Activated CD8-positive, alpha-beta T cell treated with anti-CD3 and anti-CD28 coated beads for 36 hours (primary cell): ENCODE measurements around the gene ADGRV1. TPM values are rescaled to one million over a fixed set of nuclear protein-coding genes. Genes with fewer than 3 reads are reported as not detected.

Experiments used
- ATAC-seq: fragments of 200-7000 bp; cut with Tn5 transposase; one replicate; pipeline ENCODE4 v1.10.0; 2021; ENCODE audit warnings: mild to moderate bottlenecking, moderate library complexity
- CTCF ChIA-PET: fragments of 350-600 bp; sonication (Branson Sonifier 250); formaldehyde crosslinking; loops from one replicate; lab custom pipeline; 2021; ENCODE audit warnings: antibody characterized with exemption; lab: Charles Lee
- POLR2A ChIA-PET: fragments of 350-600 bp; sonication (Branson Sonifier 250); formaldehyde crosslinking; loops from one replicate; lab custom pipeline; 2021; ENCODE audit warnings: antibody characterized with exemption; lab: Charles Lee
- DNase-seq: peaks from one replicate; pipeline ENCODE4 v3.0.0-alpha.2; 2020
- H3K27ac Mint-ChIP-seq: one replicate; pipeline ENCODE4 v1.8.0; 2021; ENCODE audit warnings: mild to moderate bottlenecking, mixed read lengths
- H3K27me3 Mint-ChIP-seq: one replicate; pipeline ENCODE4 v1.8.0; 2021; ENCODE audit warnings: mixed read lengths
- H3K36me3 Mint-ChIP-seq: one replicate; pipeline ENCODE4 v1.8.0; 2021; ENCODE audit warnings: low read depth, mixed read lengths
- H3K4me1 Mint-ChIP-seq: one replicate; pipeline ENCODE4 v1.8.0; 2021; ENCODE audit warnings: low read depth, mixed read lengths
- H3K4me3 Mint-ChIP-seq: one replicate; pipeline ENCODE4 v1.8.0; 2021; ENCODE audit warnings: mild to moderate bottlenecking, moderate library complexity, mixed read lengths
- H3K9me3 Mint-ChIP-seq: one replicate; pipeline ENCODE4 v1.8.0; 2021; ENCODE audit warnings: mixed read lengths
- CTCF ChIP-seq: fragments of 200-600 bp; IDR thresholded peaks from one replicate; pipeline ENCODE4 v1.8.0; 2022; ENCODE audit warnings: antibody characterized with exemption, mild to moderate bottlenecking
- intact Hi-C: fragments of 100-400 bp; cut with micrococcal nuclease; formaldehyde crosslinking; loops from one replicate; pipeline ENCODE4 v1.10.0; 2022
- total RNA-seq, 2 experiments: library from RNA; stranded (reverse); gene quantifications; one replicate each; pipeline ENCODE4 v1.2.3, GENCODE V29; 2021

The ADGRV1 gene
- total RNA-seq, 2 experiments from 2014 or later = 0.18 TPM; not detected in 1

- H3K9me3 Mint-ChIP-seq = peaks cover 5% of the 10 kb centered on the region
- no peaks in the 10 kb centered on the region for H3K27me3 Mint-ChIP-seq
- DNase-seq = peak; percentile 70
- H3K4me3 Mint-ChIP-seq = no peak overlapping the region
- ATAC-seq = peak; percentile 99
- CTCF ChIA-PET = interaction anchor here (0.7 to 3.7 kb wide), 8 partner anchors 80 to 318 kb away, joined by 3 to 21 read pairs (median 3); no protein-coding TSS in a partner anchor
- no peaks in the 10 kb centered on the region for H3K36me3 Mint-ChIP-seq
- intact Hi-C loops = loop anchor here (2.0 to 10.0 kb wide), 3 partner anchors 121 to 313 kb away; no protein-coding TSS in a partner anchor
- H3K27ac Mint-ChIP-seq = no peak overlapping the region
- POLR2A ChIA-PET = no interaction called here
- H3K4me1 Mint-ChIP-seq = no peaks in the 10 kb centered on the region
- peak; percentile 63 for TF ChIP-seq CTCF
Measured at GRCh38 chr5:91101600-91102379, 543.2 kb downstream of the ADGRV1 start.

DNA sequence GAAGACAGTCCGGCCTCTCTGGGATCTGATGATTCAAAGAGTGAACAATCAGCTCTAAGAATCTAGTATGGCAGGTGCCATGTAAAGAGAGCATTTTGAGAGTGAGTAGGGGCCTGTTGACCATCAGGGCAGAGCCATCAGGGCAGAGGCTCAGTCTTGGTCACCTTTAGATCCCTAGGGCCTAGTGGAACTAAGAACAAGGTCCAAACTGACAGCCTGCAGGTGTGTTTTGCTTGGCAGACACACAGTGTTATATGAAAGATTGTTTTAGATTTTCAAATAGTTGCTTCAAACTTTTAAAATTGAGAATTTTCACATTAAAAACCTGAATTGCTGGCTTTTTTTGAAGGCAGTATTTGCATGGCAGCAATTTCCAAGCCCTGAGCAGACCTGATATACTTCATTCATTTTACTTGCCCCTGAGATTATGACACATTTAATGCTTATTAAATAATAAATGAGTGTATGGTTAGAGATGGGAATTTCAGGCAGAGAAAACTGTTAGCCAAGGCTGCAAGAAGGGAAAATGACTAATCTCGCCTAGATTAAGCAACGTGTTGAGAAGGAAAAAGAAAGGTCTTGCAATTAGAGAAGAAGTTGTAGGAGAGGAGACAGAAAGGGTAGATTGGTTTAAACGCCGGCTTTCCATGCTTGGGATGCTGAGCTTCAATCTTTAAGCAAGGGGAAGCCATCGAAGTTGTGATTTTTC lies 544.9 kb downstream of the ADGRV1 start:
- TF ChIP-seq CTCF = no peak
- H3K9me3 Mint-ChIP-seq = peaks cover 5% of the 10 kb centered on the region

GRCh38 chr5:91104062-91104448 lies 545.5 kb downstream of the ADGRV1 start:
- ATAC-seq (no peak), DNase-seq (no peak)
- TF ChIP-seq CTCF = no peak
- Mint-ChIP-seq H3K27ac (no peak overlapping the region), H3K36me3 (no peaks in the 10 kb centered on the region), H3K9me3 (peaks cover 5% of the 10 kb centered on the region), H3K4me1 (no peaks in the 10 kb centered on the region), H3K4me3 (no peak overlapping the region), H3K27me3 (no peaks in the 10 kb centered on the region)
- intact Hi-C loops = loop anchor here (5.0 to 10.0 kb wide), 2 partner anchors 118 to 311 kb away; no protein-coding TSS in a partner anchor
- POLR2A ChIA-PET = no interaction called here
- CTCF ChIA-PET = interaction anchor here (1.0 to 3.7 kb wide), 4 partner anchors 172 to 316 kb away, joined by 3 to 21 read pairs (median 12); no protein-coding TSS in a partner anchor

More for the DNA sequence above, 544.9 kb downstream of the ADGRV1 start:
- Mint-ChIP-seq H3K27ac (no peak overlapping the region), H3K4me3 (no peak overlapping the region), H3K36me3 (no peaks in the 10 kb centered on the region), H3K4me1 (no peaks in the 10 kb centered on the region), H3K27me3 (no peaks in the 10 kb centered on the region)
- ATAC-seq (no peak), DNase-seq (no peak)
- ChIA-PET POLR2A (no interaction called here), CTCF (interaction anchor here (1.0 to 3.7 kb wide), 8 partner anchors 17 to 316 kb away, joined by 3 to 21 read pairs (median 3); no protein-coding TSS in a partner anchor)
- intact Hi-C loops = loop anchor here (5.0 to 10.0 kb wide), 2 partner anchors 119 to 311 kb away; no protein-coding TSS in a partner anchor

DNA sequence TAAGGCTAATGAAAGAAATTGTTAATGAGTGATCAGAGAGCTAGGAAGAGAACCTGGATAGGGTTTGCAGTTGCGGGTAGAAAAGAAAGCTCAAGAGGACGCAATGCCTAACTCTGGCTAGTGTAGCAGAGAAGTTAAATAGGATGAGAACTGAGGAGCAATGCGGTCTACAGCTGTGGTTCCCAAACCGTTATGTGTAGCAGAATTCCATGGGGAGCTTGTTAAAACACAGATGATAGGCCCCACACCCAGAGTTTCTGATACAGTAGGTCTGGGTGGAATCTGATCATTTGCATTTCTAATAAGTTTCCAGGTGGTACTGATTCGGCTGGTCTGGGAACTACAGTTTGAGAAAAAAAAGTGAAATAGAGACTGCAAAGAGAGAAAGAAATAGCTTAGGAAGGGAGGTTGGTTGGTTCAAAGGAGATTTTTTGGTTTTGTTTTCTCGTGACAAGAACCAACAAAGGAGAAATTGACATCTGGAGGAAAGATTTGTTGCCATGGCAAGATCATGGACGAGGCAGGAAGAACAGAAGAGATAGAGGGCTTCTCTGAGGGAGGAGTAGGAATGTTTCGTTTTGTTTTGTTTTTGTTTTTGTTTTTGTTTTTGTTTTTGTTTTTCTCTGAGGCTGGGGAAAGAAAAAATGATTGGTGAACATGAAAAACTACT lies 548.4 kb downstream of the ADGRV1 start:
- DNase-seq = no peak
- intact Hi-C loops = loop anchor here (10.0 kb wide), 1 partner anchor 308 kb away; no protein-coding TSS in a partner anchor
- Mint-ChIP-seq H3K4me1 (no peaks in the 10 kb centered on the region), H3K27ac (no peak overlapping the region), H3K27me3 (no peaks in the 10 kb centered on the region), H3K36me3 (no peaks in the 10 kb centered on the region), H3K4me3 (no peak overlapping the region), H3K9me3 (peaks cover 5% of the 10 kb centered on the region)
- TF ChIP-seq CTCF = no peak
- ChIA-PET CTCF (interaction anchor here (1.4 to 1.7 kb wide), 2 partner anchors 175 to 278 kb away, joined by 4 to 5 read pairs; no protein-coding TSS in a partner anchor), POLR2A (no interaction called here)
- no peak for ATAC-seq
